Measurements from ENCODE around the gene SRSF10. TPM values are rescaled to one million over a fixed set of nuclear protein-coding genes. Genes with fewer than 3 reads are reported as not detected.

The SRSF10 gene
- total and polyA plus RNA-seq, 9 of the 15 experiments (the other 6 are each of a cell fraction or from before 2014, with no cell fraction given) = 154 to 264 (median 205) TPM

DNA sequence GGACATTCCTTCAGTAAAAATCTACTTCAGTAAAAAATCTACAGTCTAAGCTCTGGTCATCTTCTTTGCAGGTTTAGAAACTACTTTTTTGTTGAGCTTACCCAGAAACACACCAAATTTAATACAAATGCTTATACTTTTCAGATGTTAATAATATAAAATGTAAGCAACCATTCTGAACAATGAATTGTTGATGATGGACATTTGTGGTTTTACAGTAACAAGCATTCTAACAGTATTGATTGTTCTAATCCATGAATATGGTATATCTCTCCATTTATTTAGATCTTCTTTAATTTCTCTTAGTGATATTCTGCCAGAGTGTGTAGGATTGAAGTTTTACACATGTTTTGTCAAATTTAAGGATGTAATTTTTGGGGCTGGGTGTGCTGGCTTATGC, 27.0 kb upstream of the SRSF10 start:
- H3K9ac ChIP-seq (ENCODE audit: insufficient read depth in 1 of 2, low read depth in 2 of 2, low read length in 2 of 2) = no peak overlapping the region
- in situ Hi-C loops (cut with MboI) (no loop called here), intact Hi-C loops (cut with micrococcal nuclease) (no loop called here)
- CTCF ChIA-PET (ENCODE audit: low intra/inter-chr PET ratio) = no interaction called here
- no peak overlapping the region for H3K4me2 ChIP-seq (ENCODE audit: insufficient read depth, low read length)
- H3K27ac ChIP-seq (ENCODE audit: extremely low read depth, low read depth, low read length) = no peak overlapping the region
- peaks cover 40% of the 10 kb centered on the region in 2 experiments for H3K27me3 ChIP-seq (ENCODE audit: control insufficient read depth in 2 of 2, insufficient read depth in 2 of 2, low read length in 2 of 2)
- H3K4me1 ChIP-seq (replicated peaks in 1 of 2; ENCODE audit: control insufficient read depth in 2 of 2, insufficient read depth in 2 of 2, low read length in 2 of 2) = no peaks in the 10 kb centered on the region
- no TSS peak for BruUV-seq (replicated peaks)
- H3K9me1 ChIP-seq (ENCODE audit: control insufficient read depth, insufficient read depth, low read length) = no peaks in the 10 kb centered on the region
- TF ChIP-seq RBM39 (optimal IDR thresholded peaks at IDR 0.05; ENCODE audit: low read depth, low read length) = no peak
- TF ChIP-seq HLTF (IDR thresholded peaks at IDR 0.05) = no peak
- no peak for TF ChIP-seq ESRRB (CRISPR knock-in tag; IDR thresholded peaks at IDR 0.05; ENCODE audit: borderline replicate concordance)
- TF ChIP-seq HDGF (IDR thresholded peaks at IDR 0.05) = no peak
- no peak for TF ChIP-seq SETDB1 (IDR thresholded peaks at IDR 0.05; ENCODE audit: low read length)
- TF ChIP-seq ZNF79 (CRISPR knock-in tag; IDR thresholded peaks at IDR 0.05; ENCODE audit: low read depth) = no peak
- TF ChIP-seq, protein P1, sequence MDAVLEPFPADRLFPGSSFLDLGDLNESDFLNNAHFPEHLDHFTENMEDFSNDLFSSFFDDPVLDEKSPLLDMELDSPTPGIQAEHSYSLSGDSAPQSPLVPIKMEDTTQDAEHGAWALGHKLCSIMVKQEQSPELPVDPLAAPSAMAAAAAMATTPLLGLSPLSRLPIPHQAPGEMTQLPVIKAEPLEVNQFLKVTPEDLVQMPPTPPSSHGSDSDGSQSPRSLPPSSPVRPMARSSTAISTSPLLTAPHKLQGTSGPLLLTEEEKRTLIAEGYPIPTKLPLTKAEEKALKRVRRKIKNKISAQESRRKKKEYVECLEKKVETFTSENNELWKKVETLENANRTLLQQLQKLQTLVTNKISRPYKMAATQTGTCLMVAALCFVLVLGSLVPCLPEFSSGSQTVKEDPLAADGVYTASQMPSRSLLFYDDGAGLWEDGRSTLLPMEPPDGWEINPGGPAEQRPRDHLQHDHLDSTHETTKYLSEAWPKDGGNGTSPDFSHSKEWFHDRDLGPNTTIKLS (IDR thresholded peaks at IDR 0.05; ENCODE audit: borderline replicate concordance, low read depth) = no peak
- no peak for TF ChIP-seq SREBF2 (CRISPR knock-in tag; IDR thresholded peaks at IDR 0.05)
- no peak for TF ChIP-seq TCFL5 (CRISPR knock-in tag; conservative IDR thresholded peaks at IDR 0.05)
- no peak for TF ChIP-seq ZNF124 (CRISPR knock-in tag; IDR thresholded peaks at IDR 0.05)
- TF ChIP-seq, protein P2, sequence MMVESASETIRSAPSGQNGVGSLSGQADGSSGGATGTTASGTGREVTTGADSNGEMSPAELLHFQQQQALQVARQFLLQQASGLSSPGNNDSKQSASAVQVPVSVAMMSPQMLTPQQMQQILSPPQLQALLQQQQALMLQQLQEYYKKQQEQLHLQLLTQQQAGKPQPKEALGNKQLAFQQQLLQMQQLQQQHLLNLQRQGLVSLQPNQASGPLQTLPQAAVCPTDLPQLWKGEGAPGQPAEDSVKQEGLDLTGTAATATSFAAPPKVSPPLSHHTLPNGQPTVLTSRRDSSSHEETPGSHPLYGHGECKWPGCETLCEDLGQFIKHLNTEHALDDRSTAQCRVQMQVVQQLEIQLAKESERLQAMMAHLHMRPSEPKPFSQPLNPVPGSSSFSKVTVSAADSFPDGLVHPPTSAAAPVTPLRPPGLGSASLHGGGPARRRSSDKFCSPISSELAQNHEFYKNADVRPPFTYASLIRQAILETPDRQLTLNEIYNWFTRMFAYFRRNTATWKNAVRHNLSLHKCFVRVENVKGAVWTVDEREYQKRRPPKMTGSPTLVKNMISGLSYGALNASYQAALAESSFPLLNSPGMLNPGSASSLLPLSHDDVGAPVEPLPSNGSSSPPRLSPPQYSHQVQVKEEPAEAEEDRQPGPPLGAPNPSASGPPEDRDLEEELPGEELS (CRISPR knock-in tag; IDR thresholded peaks at IDR 0.05; ENCODE audit: borderline replicate concordance) = no peak
- no peak for TF ChIP-seq MCM5 (IDR thresholded peaks at IDR 0.05; ENCODE audit: low read depth)
- TF ChIP-seq ZNF347 (CRISPR knock-in tag; IDR thresholded peaks at IDR 0.05; ENCODE audit: low read depth) = no peak
- TF ChIP-seq, protein P3, sequence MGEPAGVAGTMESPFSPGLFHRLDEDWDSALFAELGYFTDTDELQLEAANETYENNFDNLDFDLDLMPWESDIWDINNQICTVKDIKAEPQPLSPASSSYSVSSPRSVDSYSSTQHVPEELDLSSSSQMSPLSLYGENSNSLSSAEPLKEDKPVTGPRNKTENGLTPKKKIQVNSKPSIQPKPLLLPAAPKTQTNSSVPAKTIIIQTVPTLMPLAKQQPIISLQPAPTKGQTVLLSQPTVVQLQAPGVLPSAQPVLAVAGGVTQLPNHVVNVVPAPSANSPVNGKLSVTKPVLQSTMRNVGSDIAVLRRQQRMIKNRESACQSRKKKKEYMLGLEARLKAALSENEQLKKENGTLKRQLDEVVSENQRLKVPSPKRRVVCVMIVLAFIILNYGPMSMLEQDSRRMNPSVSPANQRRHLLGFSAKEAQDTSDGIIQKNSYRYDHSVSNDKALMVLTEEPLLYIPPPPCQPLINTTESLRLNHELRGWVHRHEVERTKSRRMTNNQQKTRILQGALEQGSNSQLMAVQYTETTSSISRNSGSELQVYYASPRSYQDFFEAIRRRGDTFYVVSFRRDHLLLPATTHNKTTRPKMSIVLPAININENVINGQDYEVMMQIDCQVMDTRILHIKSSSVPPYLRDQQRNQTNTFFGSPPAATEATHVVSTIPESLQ (CRISPR knock-in tag; IDR thresholded peaks at IDR 0.05) = no peak
- no peak for TF ChIP-seq TAF15 (IDR thresholded peaks at IDR 0.05; ENCODE audit: low read depth, low read length)
- DNase-seq (ENCODE audit: extremely low read depth in 1 of 4, low spot score in 3 of 4) (no peak), FAIRE-seq (no peak), ATAC-seq (no peak)
- H3K79me2 ChIP-seq (ENCODE audit: control insufficient read depth, insufficient read depth, low read length) = no peaks in the 10 kb centered on the region
- H4K20me1 ChIP-seq (replicated peaks; ENCODE audit: control insufficient read depth, insufficient read depth, low read length) = no peaks in the 10 kb centered on the region
- no peak overlapping the region for H3K4me3 ChIP-seq
- H3K9me3 ChIP-seq (replicated peaks; ENCODE audit: control insufficient read depth, insufficient read depth, low read depth, low read length) = no peaks in the 10 kb centered on the region
- no peak overlapping the region for H2AFZ ChIP-seq (ENCODE audit: low read depth, low read length)
- H3K36me3 ChIP-seq (ENCODE audit: control insufficient read depth, insufficient read depth, low read length) = no peaks in the 10 kb centered on the region
- POLR2A ChIA-PET = no interaction called here

Data from K562 (cell line).